ACC112 (cell line): ENCODE measurements around the gene MEF2A.

ENCODE experiments used
- H2AFZ ChIP-seq: fragments of 200-600 bp; sonication (generic); one replicate; pipeline ENCODE4 v1.6.0; 2017; ENCODE audit warnings: antibody characterized with exemption, low read length; ENCODE audit not compliant: unreplicated experiment
- H3K27ac ChIP-seq: fragments of 200-600 bp; sonication (generic); 2 replicates; pipeline ENCODE4 v1.5.1; 2014; ENCODE audit warnings: low read depth, mild to moderate bottlenecking, antibody characterized with exemption, low read length, moderate library complexity
- H3K27me3 ChIP-seq: fragments of 200-600 bp; sonication (generic); 2 replicates; pipeline ENCODE4 v1.6.1; 2014; ENCODE audit warnings: mild to moderate bottlenecking, antibody characterized with exemption, low read length, moderate library complexity, mixed read lengths; ENCODE audit not compliant: insufficient read depth
- H3K36me3 ChIP-seq: fragments of 200-600 bp; sonication (generic); 2 replicates; pipeline ENCODE4 v1.6.1; 2016; ENCODE audit warnings: mild to moderate bottlenecking, antibody characterized with exemption, low read length, moderate library complexity, mixed read lengths; ENCODE audit not compliant: insufficient read depth
- H3K4me1 ChIP-seq: fragments of 200-600 bp; sonication (generic); one replicate; pipeline ENCODE4 v1.6.1; 2016; ENCODE audit warnings: low read length, mixed read lengths; ENCODE audit not compliant: insufficient read depth, unreplicated experiment, control insufficient read depth
- H3K4me3 ChIP-seq: fragments of 200-600 bp; sonication (generic); 2 replicates; pipeline ENCODE4 v1.5.1; 2014; ENCODE audit warnings: mild to moderate bottlenecking, low read depth, low read length
- H3K79me2 ChIP-seq: fragments of 200-600 bp; sonication (generic); one replicate; pipeline ENCODE4 v1.6.0; 2016; ENCODE audit warnings: low read length; ENCODE audit not compliant: control insufficient read depth, unreplicated experiment, insufficient read depth

Gene MEF2A

GRCh38 chr15:99755692-99756409 is 190.1 kb downstream of the MEF2A start:
- Histone ChIP-seq H3K4me1 (no peaks in the 10 kb centered on the region), H3K36me3 (no peaks in the 10 kb centered on the region), H3K27ac (no peak overlapping the region), H2AFZ (no peak overlapping the region), H3K79me2 (no peaks in the 10 kb centered on the region), H3K27me3 (no peaks in the 10 kb centered on the region), H3K4me3 (no peak overlapping the region)

GRCh38 chr15:99762288-99762687 is 196.5 kb downstream of the MEF2A start:
- H2AFZ ChIP-seq = no peak overlapping the region
- H3K79me2 ChIP-seq = no peaks in the 10 kb centered on the region
- H3K27ac ChIP-seq = no peak overlapping the region
- H3K36me3 ChIP-seq = no peaks in the 10 kb centered on the region
- H3K27me3 ChIP-seq = no peaks in the 10 kb centered on the region
- no peaks in the 10 kb centered on the region for H3K4me1 ChIP-seq
- H3K4me3 ChIP-seq = no peak overlapping the region

DNA sequence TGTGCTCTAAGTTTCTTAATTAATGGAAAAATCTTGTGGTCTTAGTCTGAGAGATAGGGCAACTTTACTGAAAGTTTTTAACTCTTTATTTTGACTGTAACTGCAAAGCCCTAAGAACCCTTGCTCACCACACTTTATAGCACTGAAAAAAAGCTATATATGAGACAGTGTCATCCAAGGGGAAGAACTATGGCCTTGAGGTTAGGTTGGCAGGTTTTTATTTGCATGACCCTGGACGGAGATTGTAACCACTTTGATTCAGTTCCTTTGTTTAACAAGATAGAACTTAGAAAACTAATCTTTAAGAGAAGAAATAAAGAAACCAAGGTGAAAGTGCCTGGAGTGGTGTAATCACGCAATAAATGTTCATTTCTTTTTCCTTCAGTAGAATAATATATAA is 198.0 kb downstream of the MEF2A start:
- Histone ChIP-seq H2AFZ (no peak overlapping the region), H3K36me3 (no peaks in the 10 kb centered on the region), H3K4me1 (no peaks in the 10 kb centered on the region), H3K27me3 (no peaks in the 10 kb centered on the region), H3K4me3 (no peak overlapping the region), H3K27ac (no peak overlapping the region), H3K79me2 (no peaks in the 10 kb centered on the region)

DNA sequence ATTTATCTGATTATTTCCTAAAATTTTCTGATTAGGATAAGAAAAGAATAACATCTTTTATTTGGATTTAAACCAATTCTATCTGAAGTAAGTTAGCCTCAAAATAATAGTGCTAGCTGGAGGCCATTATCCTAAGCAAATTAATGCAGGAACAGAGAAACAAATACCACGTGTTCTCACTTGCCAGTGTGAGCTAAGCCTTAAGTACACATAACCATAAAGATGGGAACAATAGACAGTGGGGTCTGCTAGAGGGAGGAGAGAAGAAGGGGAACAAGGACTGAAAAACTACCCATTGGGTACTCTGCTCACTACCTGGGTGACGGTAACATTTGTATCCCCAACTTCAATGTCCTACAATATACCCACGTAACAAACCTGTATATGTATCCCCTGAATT is 198.7 kb downstream of the MEF2A start:
- H3K4me1 ChIP-seq = no peaks in the 10 kb centered on the region
- H3K4me3 ChIP-seq = no peak overlapping the region
- no peaks in the 10 kb centered on the region for H3K36me3 ChIP-seq
- no peak overlapping the region for H2AFZ ChIP-seq
- H3K79me2 ChIP-seq = no peaks in the 10 kb centered on the region
- no peak overlapping the region for H3K27ac ChIP-seq
- H3K27me3 ChIP-seq = no peaks in the 10 kb centered on the region
